Measurements from ENCODE around the gene TBXA2R.

- TF ChIP-seq GATA3 (IDR thresholded peaks at IDR 0.05; ENCODE audit: low read depth, low read length) (no peak), GATA2 (IDR thresholded peaks at IDR 0.05; ENCODE audit: low read depth, low read length) (no peak)
These were observed 37.1 kb upstream of the TBXA2R start for GRCh38 chr19:3643674-3644313.

All from SH-SY5Y (cell line).